IPS-11a (cell line): ENCODE measurements around the gene UGT1A9.
"Not testable (repeated sequence)": the region's sequence is repeated elsewhere in the genome, so short reads cannot be mapped to it uniquely, and the experiment has no call there.

ENCODE experiments used
- H3K4me3 ChIP-seq: one replicate; pipeline ENCODE4 v1.5.1; 2013; ENCODE audit warnings: low read depth, low read length, control low read depth

UGT1A9 gene

GRCh38 chr2:233671290-233672161 lies at the start of gene UGT1A9:
TSS of gene UGT1A9 (plus strand) at chr2:233671898. CDS start at chr2:233671935, 37 bp downstream.
- no peak within 1 kb of the TSS for H3K4me3 ChIP-seq

- no peak overlapping the region for H3K4me3 ChIP-seq
Observed at GRCh38 chr2:233627331-233628025, 44.2 kb upstream of the UGT1A9 start.

DNA sequence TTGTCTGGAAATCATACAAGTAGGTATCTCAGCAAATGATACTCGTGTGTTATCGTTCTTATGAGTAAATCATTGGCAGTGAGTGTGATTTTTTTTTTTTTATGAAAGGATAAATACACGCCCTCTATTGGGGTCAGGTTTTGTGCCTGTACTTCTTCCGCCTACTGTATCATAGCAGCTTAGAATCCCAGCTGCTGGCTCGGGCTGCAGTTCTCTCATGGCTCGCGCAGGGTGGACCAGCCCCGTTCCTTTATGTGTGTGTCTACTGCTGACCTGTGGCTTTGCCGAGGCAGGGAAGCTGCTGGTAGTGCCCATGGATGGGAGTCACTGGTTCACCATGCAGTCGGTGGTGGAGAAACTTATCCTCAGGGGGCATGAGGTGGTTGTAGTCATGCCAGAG lies 35.4 kb upstream of the UGT1A9 start, which contains the start of gene UGT1A10:
TSS of gene UGT1A10 (plus strand) at position 143 of the 400 bp plus-strand sequence. CDS start at position 218, 75 bp downstream.
- not testable (repeated sequence) for H3K4me3 ChIP-seq

DNA sequence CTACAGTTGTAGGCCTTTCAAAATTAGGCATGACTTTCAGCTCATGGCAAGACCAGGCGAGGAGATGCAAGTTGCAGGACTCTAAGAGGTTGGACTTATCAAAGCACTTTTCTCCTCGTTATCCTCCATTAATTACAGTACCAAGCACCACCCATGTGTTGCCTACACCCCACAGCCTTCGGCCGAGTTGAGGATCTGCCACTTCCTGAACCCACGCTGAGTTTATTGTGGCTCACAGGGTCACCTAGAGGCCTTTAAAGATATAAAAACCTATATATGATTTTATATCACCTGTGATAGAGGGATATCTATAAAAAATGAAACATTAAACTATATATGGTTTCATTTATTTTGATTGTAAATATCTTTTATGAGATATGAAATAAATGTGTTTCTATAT lies 32.9 kb upstream of the UGT1A9 start:
- H3K4me3 ChIP-seq, result no peak overlapping the region

GRCh38 chr2:233639860-233640259 lies 31.8 kb upstream of the UGT1A9 start:
- no peak overlapping the region for H3K4me3 ChIP-seq

DNA sequence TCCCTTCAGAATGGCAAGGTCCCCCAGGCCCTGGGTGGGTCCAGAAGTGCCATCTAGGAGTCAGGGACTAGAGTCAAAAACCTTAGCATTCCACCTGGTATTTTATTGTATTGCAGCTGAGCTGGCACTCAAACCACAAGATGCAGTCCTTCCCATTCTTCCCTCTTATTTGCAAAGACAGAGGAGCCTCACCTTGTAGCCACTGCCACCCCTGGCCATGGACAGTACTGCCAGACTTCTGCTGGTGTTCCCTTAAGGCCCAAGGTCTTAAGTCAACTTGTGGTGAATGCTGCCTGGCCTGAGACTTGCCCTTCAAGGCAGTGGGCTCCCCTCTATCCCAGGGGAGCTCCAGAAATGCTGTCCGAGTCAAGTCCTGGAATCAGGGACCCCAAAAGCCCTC lies 28.6 kb upstream of the UGT1A9 start:
- H3K4me3 ChIP-seq, result no peak overlapping the region

GRCh38 chr2:233646033-233646432 lies 25.7 kb upstream of the UGT1A9 start:
- not testable (repeated sequence) for H3K4me3 ChIP-seq

DNA sequence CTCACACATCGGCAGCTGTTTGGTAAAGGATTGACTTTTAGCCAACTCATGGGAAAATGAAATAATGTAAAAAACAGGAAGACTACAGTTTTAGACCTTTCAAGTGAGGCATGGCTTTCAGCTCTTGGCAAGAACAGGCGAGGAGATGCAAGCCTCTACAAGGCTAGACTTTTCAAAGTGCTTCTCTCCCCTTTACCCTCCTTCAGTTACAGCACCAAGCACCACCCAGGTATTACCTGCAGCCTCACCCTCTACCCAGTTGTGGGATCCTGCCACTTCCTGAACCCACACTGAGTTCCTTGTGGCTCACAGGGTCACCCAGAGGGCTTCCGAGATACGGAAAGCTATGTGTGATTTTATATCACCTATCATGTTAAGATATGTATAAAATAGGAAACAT lies 20.7 kb upstream of the UGT1A9 start:
- no peak overlapping the region for H3K4me3 ChIP-seq

DNA sequence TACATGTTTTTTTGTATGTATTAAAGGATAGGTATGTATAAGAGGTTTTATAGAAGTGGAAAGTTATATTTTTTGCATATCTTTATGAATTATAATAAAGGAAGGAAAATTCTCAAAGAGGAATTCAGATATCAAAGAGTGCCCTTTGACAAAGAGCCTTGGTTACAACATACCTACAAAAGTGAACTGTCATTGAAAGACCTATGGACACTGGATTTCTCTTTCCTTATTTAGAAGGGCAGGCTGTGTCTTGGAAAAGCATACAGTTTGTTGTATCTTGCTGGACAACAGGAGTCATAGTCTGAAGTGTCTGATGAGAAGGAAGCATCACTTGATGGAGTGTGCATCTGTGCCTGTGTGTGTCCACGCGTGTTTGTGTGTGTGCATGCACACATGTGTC lies 20.3 kb upstream of the UGT1A9 start:
- no peak overlapping the region for H3K4me3 ChIP-seq

DNA sequence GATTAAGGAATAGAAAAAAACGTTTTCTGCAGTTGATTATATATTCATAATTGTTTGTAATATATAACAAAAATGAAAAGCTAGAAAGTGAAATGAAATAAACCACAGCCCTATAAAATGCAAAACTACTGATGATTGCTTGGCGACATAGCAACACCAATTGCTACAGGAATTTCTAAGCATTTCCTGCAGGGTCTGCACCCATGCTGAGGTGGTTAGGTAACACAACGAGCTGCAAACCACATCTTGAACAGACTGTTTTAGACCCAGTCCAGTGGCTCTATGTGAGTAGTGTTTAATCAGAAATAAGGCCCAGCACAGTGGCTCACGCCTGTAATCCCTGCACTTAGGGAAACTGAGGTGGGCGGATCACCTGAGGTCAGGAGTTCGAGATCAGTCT lies 17.2 kb upstream of the UGT1A9 start:
- no peak overlapping the region for H3K4me3 ChIP-seq

DNA sequence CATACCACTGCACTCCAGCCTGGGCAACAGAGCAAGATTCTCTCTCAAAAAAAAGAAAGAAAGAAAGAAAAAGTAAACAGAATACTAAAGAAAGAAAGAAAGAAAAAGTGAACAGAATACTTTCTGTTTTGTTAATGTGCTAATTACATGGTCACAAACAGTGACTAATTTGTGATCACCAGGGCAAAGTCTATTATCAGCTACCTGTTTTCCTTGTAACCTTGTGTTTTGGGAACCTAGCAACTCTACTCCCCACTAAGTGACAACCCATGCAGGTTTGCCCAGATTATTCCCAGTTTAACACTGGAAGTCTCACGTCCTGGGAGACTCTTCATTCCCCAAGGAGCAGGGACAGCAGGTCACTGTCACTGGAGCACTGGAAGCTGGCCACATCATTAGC lies 16.7 kb upstream of the UGT1A9 start:
- no peak overlapping the region for H3K4me3 ChIP-seq

DNA sequence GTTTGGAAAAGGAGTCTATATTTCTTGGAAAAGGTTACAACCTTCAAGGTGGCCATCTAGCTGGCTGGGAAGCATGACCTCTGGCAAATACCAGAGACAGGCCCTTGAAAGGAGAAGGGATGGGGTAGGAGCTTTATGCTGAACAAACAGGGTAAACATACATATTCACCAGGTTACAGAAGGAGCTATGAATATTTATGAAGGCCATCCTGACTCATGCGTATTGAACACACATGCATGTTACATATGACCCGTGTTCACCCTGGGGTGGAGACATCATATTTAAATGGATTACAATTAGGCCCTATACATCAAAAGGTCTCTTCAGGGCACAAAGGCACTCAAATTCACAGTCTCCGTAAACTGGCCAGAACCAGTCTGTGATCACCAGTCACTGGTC lies 15.8 kb upstream of the UGT1A9 start:
- H3K4me3 ChIP-seq, result not testable (repeated sequence)

DNA sequence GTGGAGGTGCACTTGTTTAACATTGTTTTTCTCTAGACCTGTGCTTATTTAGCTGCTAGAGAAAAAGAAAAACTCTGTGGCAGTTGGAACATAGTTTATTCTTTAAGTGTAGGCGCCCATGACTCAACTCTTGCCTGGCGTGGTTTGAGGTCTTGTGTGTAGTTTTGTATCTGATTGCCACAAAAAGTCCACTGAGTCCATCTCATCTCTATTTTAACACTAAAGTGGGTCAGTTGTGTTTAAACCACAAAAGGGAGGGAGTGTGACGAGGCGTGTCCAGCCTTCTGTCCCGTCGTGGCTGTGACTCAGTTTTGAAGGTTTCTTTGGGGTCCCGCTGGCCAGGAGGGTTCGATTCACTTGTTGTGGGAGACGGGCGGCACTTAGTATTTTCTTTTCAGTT lies 15.3 kb upstream of the UGT1A9 start:
- no peak overlapping the region for H3K4me3 ChIP-seq

DNA sequence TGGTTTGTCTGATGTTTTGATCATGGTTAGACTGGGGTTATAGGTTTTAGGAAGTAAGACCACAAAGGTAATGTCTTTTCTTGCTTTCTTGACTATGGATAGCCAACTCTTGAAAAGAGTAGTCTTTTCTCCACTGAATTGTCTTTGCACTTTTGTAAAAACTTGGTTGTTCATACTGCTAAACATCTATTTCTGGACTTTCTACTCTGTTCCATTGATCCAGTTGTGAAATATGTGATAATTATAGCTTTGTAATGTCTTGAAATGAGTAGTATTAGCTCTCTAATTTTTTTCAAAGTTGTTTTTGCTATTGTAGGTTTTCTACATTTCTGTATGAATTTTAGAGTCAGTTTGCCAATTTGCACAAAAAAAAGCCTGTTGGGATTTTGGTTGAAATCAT lies 13.1 kb upstream of the UGT1A9 start:
- H3K4me3 ChIP-seq, result no peak overlapping the region

DNA sequence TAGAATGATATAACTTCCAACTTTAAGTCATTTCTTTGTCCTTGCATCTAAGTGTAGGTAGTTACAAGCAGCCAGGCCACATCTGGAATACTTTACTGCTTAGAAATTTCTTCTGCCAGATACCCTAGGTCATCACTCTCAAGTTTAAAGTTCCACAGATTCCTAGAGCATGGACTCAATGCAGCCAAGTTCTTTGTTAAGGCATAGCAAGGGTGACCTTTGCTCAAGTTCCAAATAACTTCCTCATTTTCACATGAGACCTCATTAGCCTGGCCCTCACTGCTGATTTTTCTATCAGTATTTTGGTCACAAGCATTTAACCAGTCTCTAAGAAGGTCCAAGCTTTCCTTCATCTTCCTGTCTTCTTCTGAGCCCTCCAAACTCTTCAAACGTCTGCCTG lies 7.8 kb upstream of the UGT1A9 start:
- H3K4me3 ChIP-seq, result no peak overlapping the region

DNA sequence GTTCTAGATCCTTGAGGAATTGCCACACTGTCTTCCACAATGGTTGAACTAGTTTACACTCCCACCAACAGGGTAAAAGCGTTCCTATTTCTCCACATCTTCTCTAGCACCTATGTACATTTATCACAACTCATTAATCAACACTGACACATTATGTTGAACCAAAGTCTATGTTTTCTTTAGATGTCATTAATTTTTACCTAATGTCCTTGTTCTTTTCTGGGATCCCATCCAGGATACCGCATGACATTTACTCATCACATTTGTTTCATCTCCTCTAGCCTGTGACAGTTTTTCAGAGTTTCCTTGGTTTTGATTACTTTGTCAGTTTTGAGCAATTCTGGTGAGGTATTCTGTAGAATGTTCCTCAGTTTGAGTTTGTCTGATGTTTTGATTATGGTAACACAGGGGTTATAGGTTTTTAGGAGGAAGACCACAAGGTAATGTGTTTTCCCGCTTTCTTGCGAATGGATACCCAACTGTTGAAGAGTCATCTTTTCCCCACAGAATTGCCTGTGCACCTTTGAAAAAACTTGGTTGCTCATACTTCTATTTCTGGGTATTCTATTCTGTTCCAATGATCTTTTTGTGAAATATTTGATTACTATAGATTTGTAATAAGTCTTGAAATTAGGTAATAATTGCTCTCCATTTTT lies 3.0 kb upstream of the UGT1A9 start:
- no peak overlapping the region for H3K4me3 ChIP-seq

GRCh38 chr2:233672886-233673285 lies 1.2 kb downstream of the UGT1A9 start:
- H3K4me3 ChIP-seq, result no peak overlapping the region

GRCh38 chr2:233673896-233674295 lies 2.2 kb downstream of the UGT1A9 start:
- H3K4me3 ChIP-seq, result no peak overlapping the region

DNA sequence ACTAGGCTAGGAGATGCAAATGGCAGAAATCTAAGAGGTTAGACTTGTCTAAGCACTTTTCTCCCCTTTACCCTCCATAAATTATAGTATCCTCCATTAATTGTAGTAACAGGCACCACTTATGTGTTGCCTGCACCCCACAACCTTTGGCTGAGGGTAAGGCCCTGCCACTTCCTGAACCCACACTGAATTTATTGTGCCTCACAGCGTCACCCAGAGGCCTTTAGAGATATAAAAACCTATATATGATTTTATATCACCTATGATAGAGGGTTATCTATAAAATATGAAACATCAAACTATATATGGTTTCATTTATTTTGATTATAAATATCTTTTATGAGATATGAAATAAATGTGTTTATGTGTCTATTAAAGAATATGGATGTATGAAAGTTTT lies 2.6 kb downstream of the UGT1A9 start:
- no peak overlapping the region for H3K4me3 ChIP-seq

- no peak overlapping the region for H3K4me3 ChIP-seq
Observed at GRCh38 chr2:233674995-233675394, 3.3 kb downstream of the UGT1A9 start.

GRCh38 chr2:233676046-233676445 lies 4.3 kb downstream of the UGT1A9 start:
- no peak overlapping the region for H3K4me3 ChIP-seq

- no peak overlapping the region for H3K4me3 ChIP-seq
Observed at GRCh38 chr2:233679196-233679595, 7.5 kb downstream of the UGT1A9 start.
